Lower leg skin (tissue), 3 donors: ENCODE measurements around the gene FUT8.

Experiments used
- POLR2A ChIP-seq, 2 donors: fragments of 450-650 bp; IDR thresholded peaks; one replicate each; pipeline ENCODE4 v1.6.1; 2016 to 2017; ENCODE audit warnings: antibody characterized with exemption in 2 of 2, mild to moderate bottlenecking in 1 of 2, moderate library complexity in 1 of 2
- TF ChIP-seq, protein P1 (sequence below), 3 donors: fragments of 450-650 bp; IDR thresholded peaks; one replicate each; pipeline ENCODE4 v1.5.1; 2016; ENCODE audit warnings: antibody characterized with exemption in 3 of 3, mild to moderate bottlenecking in 3 of 3, moderate library complexity in 2 of 3

DNA sequence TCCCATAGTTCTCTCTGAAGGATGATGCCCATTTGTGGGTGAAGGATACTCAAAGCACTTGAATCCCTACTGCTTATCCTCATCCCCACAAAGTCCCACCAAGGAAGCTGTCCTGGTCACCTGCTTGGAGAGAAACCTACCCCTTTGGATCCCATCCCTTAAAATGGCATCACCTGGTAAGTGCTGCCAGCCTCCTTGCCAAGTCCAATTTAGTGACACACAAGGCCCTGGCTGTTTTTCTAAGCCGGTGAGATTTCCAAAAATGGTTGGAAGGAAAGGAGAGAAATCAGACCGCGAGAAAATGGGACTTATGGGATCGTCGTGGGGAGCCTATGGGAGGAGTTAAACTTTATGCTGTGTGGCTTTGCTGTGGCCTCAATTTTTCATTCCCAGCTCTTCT, 358.2 kb downstream of the FUT8 start:
- TF ChIP-seq, protein P1, sequence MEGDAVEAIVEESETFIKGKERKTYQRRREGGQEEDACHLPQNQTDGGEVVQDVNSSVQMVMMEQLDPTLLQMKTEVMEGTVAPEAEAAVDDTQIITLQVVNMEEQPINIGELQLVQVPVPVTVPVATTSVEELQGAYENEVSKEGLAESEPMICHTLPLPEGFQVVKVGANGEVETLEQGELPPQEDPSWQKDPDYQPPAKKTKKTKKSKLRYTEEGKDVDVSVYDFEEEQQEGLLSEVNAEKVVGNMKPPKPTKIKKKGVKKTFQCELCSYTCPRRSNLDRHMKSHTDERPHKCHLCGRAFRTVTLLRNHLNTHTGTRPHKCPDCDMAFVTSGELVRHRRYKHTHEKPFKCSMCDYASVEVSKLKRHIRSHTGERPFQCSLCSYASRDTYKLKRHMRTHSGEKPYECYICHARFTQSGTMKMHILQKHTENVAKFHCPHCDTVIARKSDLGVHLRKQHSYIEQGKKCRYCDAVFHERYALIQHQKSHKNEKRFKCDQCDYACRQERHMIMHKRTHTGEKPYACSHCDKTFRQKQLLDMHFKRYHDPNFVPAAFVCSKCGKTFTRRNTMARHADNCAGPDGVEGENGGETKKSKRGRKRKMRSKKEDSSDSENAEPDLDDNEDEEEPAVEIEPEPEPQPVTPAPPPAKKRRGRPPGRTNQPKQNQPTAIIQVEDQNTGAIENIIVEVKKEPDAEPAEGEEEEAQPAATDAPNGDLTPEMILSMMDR (IDR thresholded peaks at IDR 0.05) = no peak
- no peak for TF ChIP-seq POLR2A (IDR thresholded peaks at IDR 0.05)
